ENCODE results near the gene PRKAG2. TPM values are rescaled to one million over a fixed set of nuclear protein-coding genes. Genes with fewer than 3 reads are reported as not detected.

PRKAG2 gene
- total RNA-seq, 4 donors from 2014 or later, result 25.1 to 57.8 (median 46.7) TPM

DNA sequence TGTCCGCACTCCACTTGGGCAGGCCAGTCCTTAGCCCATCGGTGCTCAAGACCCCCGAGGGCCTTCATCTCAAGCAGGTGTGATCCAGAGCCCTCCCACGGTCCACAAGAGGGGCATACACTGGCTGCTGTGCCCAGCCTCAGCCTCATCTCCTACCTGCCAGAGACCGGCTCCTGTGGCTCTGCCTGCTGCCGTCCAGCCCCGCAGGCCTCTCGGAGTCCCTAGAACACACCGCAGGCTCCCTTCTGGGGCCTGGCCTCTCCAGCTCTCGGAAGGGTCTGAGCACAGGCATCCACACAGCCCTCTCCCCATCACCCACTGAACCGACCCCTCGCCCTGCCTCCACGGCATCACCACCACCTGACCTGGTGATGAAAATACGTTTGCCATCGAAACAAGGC, 147.4 kb downstream of the PRKAG2 start:
- H3K27ac ChIP-seq, result no peak overlapping the region
- no peaks in the 10 kb centered on the region for H3K27me3 ChIP-seq
- DNase-seq, result no peak
- intact Hi-C loops (cut with DNase I; ENCODE audit: low total_unique reads), result no loop called here
- H3K9me3 ChIP-seq, result no peaks in the 10 kb centered on the region
- TF ChIP-seq, protein P1, sequence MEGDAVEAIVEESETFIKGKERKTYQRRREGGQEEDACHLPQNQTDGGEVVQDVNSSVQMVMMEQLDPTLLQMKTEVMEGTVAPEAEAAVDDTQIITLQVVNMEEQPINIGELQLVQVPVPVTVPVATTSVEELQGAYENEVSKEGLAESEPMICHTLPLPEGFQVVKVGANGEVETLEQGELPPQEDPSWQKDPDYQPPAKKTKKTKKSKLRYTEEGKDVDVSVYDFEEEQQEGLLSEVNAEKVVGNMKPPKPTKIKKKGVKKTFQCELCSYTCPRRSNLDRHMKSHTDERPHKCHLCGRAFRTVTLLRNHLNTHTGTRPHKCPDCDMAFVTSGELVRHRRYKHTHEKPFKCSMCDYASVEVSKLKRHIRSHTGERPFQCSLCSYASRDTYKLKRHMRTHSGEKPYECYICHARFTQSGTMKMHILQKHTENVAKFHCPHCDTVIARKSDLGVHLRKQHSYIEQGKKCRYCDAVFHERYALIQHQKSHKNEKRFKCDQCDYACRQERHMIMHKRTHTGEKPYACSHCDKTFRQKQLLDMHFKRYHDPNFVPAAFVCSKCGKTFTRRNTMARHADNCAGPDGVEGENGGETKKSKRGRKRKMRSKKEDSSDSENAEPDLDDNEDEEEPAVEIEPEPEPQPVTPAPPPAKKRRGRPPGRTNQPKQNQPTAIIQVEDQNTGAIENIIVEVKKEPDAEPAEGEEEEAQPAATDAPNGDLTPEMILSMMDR (IDR thresholded peaks at IDR 0.05), result no peak
- TF ChIP-seq POLR2A (IDR thresholded peaks at IDR 0.05) (no peak), EP300 (IDR thresholded peaks at IDR 0.05; ENCODE audit: low read depth) (no peak), POLR2AphosphoS5 (IDR thresholded peaks at IDR 0.05) (no peak)
- WGBS, 2 donors (ENCODE audit: low coverage in 1 of 2), result 96% methylated on average over 15 of the region's 15 CpGs; no CpG with 5 or more reads in 1 of the 2 donors
- in situ Hi-C loops (cut with MboI; ENCODE audit: low pct_ligation_motif_present in 1 of 4, low pct_unique_long_range_greater_than_20kb in 1 of 4, low sequenced_read_pairs in 3 of 4), result loop anchor here in 2 of 4 donors (25.0 kb wide), 2 partner anchors 92 to 267 kb away; no protein-coding TSS in a partner anchor
- peaks cover 10 to 12% (median 11%) of the 10 kb centered on the region in 4 donors for H3K4me1 ChIP-seq
- H3K36me3 ChIP-seq, result no peaks in the 10 kb centered on the region
- no peak overlapping the region for H3K4me3 ChIP-seq

DNA sequence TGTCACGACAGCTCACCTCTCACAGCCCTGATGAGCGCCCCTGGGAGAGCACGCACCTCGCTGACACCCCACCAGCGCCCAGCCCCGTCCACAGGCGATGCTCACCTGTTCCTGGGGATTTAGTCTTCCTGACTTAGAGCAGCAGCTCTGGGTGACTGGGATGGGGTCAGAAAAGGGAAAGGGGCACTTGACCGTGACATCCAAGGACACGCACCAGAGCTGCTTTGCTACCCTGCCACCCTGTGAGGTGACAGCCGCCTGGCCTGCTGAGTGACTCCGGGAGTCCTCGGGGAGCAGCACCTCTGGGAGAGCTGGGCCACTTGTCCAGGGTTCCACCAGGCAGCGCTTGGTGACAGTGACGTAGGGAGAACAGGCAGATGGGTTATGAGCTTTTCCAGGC, 148.2 kb downstream of the PRKAG2 start:
- WGBS, 2 donors (ENCODE audit: low coverage in 1 of 2), result 97% methylated on average over 11 of the region's 14 CpGs; no CpG with 5 or more reads in 1 of the 2 donors
- Histone ChIP-seq H3K4me3 (no peak overlapping the region), H3K9me3 (no peaks in the 10 kb centered on the region), H3K4me1 (peaks cover 10 to 12% (median 11%) of the 10 kb centered on the region in 4 donors), H3K27ac (no peak overlapping the region), H3K36me3 (no peaks in the 10 kb centered on the region), H3K27me3 (no peaks in the 10 kb centered on the region)
- intact Hi-C loops (cut with DNase I; ENCODE audit: low total_unique reads), result no loop called here
- DNase-seq, result no peak
- no peak for TF ChIP-seq POLR2AphosphoS5 (IDR thresholded peaks at IDR 0.05)
- TF ChIP-seq, protein P1 (IDR thresholded peaks at IDR 0.05), result no peak
- no peak for TF ChIP-seq EP300 (IDR thresholded peaks at IDR 0.05; ENCODE audit: low read depth)
- TF ChIP-seq POLR2A (IDR thresholded peaks at IDR 0.05), result no peak
- in situ Hi-C loops (cut with MboI; ENCODE audit: low pct_ligation_motif_present in 1 of 4, low pct_unique_long_range_greater_than_20kb in 1 of 4, low sequenced_read_pairs in 3 of 4), result loop anchor here in 2 of 4 donors (25.0 kb wide), 2 partner anchors 91 to 266 kb away; no protein-coding TSS in a partner anchor

DNA sequence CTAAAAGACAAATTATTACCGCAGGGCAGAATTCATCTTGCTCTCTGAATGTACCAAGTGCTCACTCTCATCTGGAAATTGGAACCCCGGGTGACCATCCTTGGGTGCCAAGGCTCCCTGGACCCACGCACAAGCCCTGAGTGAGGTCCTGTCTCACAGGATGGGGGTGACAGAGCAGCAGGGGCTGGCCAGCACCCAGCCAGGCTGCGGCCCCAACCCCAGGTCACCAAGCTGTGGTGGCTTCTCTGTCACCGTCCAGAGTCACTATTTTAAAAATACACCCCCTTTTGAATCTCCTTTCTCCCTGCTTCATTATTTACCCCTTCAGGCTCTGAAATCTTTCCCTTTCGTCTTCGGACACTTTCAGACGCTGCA, 148.6 kb downstream of the PRKAG2 start:
- Histone ChIP-seq H3K9me3 (no peaks in the 10 kb centered on the region), H3K36me3 (no peaks in the 10 kb centered on the region), H3K27me3 (no peaks in the 10 kb centered on the region), H3K4me1 (peaks cover 10 to 12% (median 11%) of the 10 kb centered on the region in 4 donors), H3K4me3 (no peak overlapping the region), H3K27ac (peak overlapping the region; percentile 30 to 65 (median 34))
- DNase-seq, result no peak
- WGBS, 2 donors (ENCODE audit: low coverage in 1 of 2), result 87% methylated on average over 8 of the region's 8 CpGs; no CpG with 5 or more reads in 1 of the 2 donors
- TF ChIP-seq POLR2A (IDR thresholded peaks at IDR 0.05) (no peak), POLR2AphosphoS5 (IDR thresholded peaks at IDR 0.05) (no peak), EP300 (IDR thresholded peaks at IDR 0.05; ENCODE audit: low read depth) (no peak)
- TF ChIP-seq, protein P1 (IDR thresholded peaks at IDR 0.05), result no peak
- intact Hi-C loops (cut with DNase I; ENCODE audit: low total_unique reads) (no loop called here), in situ Hi-C loops (cut with MboI; ENCODE audit: low pct_ligation_motif_present in 1 of 4, low pct_unique_long_range_greater_than_20kb in 1 of 4, low sequenced_read_pairs in 3 of 4) (loop anchor here in 2 of 4 donors (25.0 kb wide), 2 partner anchors 91 to 266 kb away; no protein-coding TSS in a partner anchor)

- 47 to 60% methylated on average over 1 to 17 of the region's 18 CpGs for WGBS, 2 donors (ENCODE audit: low coverage in 1 of 2)
- TF ChIP-seq EP300 (IDR thresholded peaks at IDR 0.05; ENCODE audit: low read depth), result no peak
- TF ChIP-seq POLR2AphosphoS5 (IDR thresholded peaks at IDR 0.05), result peak in 2 of 3 donors; percentile 22 to 32
- peak; percentile 66 for DNase-seq
- in situ Hi-C loops (cut with MboI; ENCODE audit: low pct_ligation_motif_present in 1 of 4, low pct_unique_long_range_greater_than_20kb in 1 of 4, low sequenced_read_pairs in 3 of 4), result loop anchor here in 2 of 4 donors (25.0 kb wide), 2 partner anchors 90 to 265 kb away; no protein-coding TSS in a partner anchor
- no peak overlapping the region for H3K4me3 ChIP-seq
- no peaks in the 10 kb centered on the region for H3K27me3 ChIP-seq
- peaks cover 10 to 12% (median 11%) of the 10 kb centered on the region in 4 donors for H3K4me1 ChIP-seq
- no peaks in the 10 kb centered on the region for H3K9me3 ChIP-seq
- intact Hi-C loops (cut with DNase I; ENCODE audit: low total_unique reads), result no loop called here
- peak overlapping the region; percentile 33 to 65 (median 38) for H3K27ac ChIP-seq
- no peaks in the 10 kb centered on the region for H3K36me3 ChIP-seq
Measured at GRCh38 chr7:151727579-151728285, 149.2 kb downstream of the PRKAG2 start.

Measured in transverse colon (tissue), 4 donors.